Renal cortex interstitium (tissue), 11 donors: ENCODE measurements around the gene TPRA1. TPM values are rescaled to one million over a fixed set of nuclear protein-coding genes. Genes with fewer than 3 reads are reported as not detected.

Experiments used
- DNase-seq, 11 donors: peaks; one replicate each; pipeline ENCODE4 v3.0.0-alpha.2; 2013; ENCODE audit warnings: low read depth in 9 of 11, low spot score in 4 of 11; ENCODE audit errors: extremely low read depth in 1 of 11
- polyA plus RNA-seq, 3 donors: library from polyadenylated mRNA; unstranded; fragments of 120-200 nt; gene quantifications; one replicate each; pipeline ENCODE4 v1.2.1, GENCODE V29; 2013; ENCODE audit not compliant: insufficient read length in 3 of 3

TPRA1 gene
- polyA plus RNA-seq, 3 donors: 31.3 to 38.2 (median 36.8) TPM

DNA sequence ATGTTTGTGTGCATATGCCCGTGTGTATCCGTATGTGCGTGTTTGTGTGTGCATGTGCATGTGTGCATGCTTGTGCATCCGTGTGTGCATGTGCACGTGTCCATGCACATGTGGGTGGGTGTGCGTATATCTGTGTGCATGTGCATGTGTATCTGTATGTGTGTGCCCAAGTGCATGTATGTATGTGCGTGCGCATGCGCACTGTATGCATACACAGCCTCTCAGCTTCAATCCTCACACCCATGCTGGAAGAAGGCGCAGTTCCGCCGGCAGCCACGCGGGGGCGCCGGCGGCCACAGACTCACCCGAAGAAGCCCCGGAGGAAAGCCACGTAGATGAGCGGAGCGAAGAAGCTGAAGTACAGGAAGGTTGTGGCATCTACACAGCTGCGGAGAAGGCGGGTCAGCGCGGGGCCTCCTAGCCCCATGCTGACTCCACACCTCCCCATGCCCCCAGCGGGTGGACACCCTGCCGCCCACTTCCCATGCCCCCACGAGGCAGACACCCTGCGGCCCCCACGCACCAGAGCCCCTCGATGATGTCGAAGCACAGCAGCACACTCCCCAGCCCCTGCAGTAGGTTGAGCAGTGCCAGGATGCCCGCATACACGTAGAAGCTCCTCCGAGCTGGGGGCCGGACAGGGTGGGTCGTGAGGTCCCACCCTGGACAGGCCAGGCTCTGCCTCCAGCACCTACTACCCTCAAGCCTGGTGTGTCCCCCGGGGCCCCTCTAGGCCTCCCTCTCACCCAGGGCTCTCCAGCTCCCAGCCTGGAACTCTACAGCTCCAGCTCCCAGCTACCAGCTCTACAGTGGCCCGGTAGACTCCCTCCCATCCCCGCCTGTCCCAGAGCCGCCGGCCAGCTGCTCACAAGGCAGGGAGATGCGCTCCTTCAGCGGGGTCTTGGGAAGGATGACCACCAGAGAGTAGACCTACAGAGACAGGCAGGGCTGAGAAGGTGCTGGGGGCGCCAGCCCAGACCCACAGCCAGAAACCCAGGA lies 15.4 kb downstream of the TPRA1 start:
- peak; percentile 57 to 85 (median 82) for DNase-seq

DNA sequence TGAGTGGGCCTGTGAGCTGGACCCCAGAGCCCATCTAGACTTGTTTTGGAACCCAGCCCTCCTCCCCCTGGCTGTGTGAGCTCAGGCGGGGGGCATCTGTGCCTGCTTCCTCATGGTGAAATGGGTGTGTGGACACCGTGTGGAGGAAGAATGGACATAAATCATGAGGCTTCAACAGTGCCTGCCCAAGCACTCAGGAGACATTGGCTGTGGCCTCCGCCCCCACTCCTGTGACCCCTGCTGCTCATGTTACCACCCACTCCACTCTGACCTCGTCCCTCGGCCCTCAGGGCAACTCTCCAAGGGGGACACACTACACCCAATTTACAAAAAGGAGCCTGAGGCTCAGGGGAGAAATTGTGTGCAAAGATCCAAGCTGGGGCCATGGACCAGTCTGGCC lies 16.6 kb downstream of the TPRA1 start:
- DNase-seq: no peak

DNA sequence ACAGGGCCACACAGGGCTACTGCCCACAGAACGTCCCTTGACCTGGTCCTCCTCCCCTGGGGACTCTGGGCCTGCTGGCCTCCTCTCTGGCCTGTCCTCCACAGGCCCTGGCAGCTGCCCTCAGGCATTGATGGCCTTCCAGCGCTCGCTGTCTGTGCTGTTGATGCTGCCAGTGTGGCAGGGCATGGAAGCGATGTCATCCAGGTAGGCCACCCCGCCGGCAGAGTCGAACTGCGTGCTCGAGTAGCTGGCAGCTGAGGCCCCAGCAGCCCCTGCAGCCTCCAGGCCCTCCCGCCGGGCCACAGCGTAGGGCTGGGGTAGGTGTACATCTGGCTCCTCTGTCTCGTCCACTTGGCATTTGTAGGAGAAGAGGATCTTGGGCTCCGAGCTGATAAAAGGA lies 17.1 kb downstream of the TPRA1 start:
- DNase-seq: no peak

DNA sequence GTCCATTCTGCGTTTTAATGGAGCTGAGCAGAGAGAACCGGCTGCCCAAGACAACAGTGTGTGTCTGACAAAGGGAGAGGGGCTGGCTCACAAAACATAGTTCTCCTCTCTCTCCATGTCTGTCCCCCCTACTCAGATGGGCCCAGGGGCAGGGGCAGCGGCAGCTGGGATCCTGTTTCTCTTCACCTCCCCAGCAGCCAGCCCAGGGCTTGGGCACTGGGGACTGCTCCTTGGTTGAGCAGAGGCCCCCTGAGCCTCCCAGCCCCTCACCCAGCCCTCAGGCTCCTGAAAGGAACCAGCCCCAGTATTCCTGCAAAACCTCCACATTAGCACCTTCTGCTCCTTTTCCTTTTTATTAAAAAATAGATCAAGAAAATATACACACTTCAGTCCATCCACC lies 17.8 kb downstream of the TPRA1 start:
- no peak for DNase-seq

DNA sequence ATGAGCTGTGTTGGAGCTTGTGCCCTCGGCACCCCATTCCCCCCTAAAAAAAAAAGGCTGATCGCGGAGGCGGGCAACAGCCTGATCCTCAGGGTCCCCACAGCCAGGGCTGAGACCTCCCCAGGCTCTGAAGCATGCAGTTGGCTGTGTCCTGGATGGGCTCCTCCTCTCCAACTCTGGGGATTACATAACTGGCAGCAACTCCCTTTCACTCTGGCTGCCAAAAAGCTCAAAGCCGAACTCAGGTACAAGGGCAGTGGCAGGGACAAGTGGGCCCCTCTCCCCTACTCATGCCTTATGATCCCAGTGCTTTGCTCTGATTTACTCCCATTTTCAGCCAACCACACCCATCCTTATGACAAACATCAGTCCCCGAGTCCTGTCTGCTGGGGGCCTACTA lies 18.3 kb downstream of the TPRA1 start:
- no peak for DNase-seq

DNA sequence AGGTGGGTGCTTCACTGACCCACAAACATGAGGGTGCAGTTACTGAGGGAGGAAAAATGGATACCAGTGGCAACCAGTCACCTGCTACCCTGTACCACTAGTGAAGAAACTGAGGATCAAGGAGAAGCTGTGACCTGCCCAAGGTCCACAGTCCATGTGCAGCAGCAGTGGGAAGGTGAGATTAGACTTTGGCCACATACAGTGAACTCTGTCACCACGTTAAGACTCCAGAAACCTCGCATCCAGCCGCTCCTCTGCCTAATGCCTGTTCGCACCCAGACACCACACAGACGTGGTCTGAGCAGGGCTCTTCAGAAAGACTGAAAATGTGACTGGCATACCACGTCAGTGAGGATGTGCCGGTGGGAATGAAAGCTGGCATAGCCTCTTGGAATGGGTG lies 20.0 kb downstream of the TPRA1 start:
- no peak for DNase-seq

DNA sequence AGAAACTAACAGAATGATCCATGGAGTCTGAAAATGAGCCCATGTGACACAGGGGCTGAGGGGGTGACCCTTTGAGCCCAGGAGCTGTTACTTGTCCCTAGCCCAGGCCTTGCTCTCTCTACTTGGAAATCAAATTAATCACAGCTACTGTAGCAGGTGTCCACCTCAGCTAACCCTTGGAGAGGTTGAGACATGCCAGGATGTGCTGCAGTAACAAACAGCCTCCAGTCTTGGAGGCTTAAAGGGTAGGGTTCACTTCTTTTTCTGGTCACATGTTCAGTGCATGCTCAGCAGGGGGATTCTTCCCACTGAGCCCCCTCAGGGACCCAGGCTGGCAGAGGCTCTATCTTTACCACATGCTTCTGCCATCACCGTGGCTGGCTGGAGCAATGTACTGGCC lies 21.4 kb downstream of the TPRA1 start:
- no peak for DNase-seq

DNA sequence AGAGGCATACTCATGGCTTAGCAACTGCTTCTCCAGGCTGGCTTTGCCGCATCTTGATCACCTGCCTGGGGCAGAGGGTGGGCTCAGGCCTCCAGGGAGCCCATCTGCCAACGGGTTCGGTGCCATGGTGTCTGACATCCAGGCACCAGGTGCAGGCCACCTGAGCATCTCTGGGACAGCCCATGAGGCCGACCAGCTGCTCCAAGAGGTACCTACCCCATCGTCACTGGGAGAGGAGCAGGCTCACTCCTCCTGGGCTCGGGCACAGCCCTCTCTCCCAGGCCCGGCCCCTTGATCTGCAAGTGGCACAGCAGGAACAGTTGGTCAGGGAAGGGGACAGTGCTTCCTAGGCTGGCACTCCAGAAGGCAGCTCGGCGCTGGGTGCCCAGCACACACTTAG lies 21.9 kb downstream of the TPRA1 start:
- DNase-seq: no peak

DNA sequence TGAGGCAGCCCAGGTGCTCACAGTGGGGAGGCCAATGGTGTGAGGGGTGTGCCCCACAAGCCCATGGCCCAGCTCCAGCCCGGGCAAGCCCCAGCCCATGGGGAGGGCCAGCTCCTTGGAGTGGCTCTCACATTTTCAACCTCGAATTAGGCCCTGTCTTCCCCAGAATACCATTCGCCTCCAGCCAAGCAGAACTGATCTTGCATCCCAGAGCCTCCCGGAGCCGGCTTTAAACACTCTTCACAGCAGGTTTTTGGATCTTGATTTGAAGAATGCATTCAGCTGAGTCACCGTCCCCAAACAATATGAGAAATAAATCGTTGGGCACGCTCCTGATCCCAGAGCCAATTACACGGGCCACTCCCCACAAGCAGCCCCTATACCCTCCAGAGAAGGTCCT lies 23.7 kb downstream of the TPRA1 start:
- DNase-seq: no peak

DNA sequence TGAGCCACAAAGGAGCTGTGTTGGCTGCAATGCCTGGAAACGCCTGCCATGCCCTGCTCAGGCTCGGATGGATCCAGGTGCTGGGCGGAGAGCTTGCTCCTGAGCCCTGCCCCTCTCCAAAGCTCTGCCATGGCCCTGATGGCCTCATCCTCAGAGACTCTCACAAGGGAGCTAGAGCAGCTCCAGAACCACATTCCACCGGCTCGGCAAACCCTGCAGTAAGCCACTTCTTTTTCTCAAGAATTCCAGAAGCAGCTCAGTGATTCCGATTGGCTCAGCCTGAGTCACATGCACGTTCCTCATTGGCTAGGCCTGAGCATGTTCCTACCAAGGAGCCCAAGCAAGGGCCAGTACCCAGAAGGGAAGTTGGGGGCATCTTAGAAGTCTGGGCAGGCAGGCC lies 24.8 kb downstream of the TPRA1 start:
- DNase-seq: no peak

DNA sequence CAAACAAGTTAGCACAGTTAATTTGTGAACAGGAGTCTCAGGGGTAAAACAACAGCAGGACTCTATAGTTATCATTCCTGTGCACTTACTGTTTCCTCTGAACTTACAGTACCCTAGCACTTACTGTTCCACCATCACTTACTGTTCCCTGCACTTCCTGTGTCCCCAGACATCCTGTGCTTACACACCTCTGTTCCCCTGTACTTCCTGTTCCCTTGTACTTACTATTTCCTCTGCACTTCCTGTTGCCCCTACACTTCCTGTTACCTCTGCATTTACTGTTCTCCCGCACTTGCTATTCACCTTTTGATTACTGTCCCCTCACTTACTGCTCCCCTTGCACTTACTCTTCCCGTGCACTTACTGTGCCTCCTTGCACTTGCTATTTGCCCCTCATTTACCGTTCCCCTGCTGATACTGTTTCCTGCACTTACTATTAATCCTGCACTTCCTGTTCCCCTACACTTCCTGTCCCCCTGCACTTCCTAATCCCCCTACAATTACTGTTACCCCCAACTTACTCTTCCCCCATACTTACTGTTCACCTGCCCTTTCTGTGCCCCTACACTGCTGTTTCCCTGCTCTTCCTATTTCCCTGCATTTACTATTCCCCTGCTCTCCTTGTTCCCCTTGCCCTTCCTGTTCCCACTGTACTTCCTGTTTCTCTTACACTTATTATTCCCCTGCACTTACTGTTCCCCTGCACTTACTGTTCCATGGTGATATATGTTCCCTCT lies 30.3 kb downstream of the TPRA1 start:
- DNase-seq: no peak

DNA sequence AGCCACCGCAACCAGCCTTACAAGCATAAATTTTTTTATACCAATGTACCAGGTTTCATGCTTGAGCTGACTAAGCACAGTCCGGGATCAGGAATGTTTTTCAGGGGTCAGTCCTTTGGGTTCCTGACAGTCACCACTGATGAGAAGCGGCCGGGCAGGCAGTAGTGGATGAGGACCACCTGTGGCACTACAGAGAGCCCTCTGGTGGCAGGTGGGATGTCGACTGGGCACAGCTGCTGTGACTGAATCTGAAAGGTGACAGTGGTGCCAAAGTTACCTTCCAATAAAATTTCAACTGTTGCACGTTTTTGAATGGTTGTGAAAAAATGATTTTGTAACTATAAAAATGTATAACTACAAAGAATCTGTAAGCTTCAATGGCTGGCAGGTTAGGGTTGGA lies 34.0 kb downstream of the TPRA1 start:
- DNase-seq: no peak

DNA sequence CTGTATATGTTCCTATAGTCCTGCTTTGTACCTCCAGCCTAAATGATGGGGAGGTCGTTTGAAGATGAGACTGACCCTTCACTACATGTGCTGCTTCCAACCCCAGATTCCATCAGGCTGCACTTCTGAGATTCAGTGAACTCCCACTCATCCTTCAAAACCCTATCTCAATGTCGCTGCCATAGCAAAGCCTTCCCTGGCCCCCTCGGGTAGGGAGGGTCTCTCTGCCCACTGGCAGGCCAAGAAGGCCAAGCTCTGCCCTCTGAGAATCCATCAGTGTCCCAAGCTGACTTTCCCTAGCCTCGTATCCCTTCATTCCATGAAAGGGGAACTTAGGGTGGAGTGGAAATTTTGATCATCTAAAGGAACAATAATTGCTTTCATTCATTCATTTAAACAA lies 35.4 kb downstream of the TPRA1 start:
- DNase-seq: no peak

DNA sequence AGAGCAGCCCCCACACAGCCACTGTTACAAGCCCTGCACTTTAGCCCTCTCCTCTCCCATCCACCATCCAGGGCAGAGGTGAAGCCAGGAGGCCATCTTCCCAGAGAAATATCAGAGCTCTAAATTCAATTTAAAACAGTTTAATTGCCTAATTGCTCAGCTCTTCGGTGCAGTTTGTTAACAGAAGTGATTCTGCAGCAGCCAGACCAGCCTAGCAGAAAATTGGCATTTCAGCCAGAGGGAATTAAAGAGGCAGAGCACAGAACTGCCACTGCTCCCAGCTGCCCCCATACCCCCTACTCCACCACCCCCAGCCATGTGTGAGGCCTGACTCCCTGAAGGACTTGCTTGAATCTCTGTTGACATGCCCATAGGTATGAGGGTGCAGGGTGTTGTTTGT lies 38.5 kb downstream of the TPRA1 start:
- no peak for DNase-seq

DNA sequence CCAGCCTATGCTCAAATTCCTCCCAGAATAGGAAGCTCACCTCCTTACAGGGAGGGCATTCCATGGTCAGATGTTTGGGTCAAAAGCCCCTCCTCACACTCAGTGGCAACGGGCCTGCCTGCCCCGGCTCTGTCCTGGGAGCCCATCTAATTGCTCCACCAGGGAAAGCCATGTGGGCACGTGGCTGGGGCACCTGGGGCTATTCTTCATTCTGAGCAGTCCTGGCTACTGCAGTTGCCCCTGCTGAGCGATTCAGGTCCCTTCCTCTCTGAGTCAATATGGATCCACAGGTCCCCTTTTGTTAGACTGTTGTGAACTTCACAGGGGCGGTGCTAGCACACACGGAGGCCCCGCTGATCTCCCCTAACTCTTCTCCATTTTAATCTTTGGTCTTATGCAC lies 39.4 kb downstream of the TPRA1 start:
- DNase-seq: no peak

DNA sequence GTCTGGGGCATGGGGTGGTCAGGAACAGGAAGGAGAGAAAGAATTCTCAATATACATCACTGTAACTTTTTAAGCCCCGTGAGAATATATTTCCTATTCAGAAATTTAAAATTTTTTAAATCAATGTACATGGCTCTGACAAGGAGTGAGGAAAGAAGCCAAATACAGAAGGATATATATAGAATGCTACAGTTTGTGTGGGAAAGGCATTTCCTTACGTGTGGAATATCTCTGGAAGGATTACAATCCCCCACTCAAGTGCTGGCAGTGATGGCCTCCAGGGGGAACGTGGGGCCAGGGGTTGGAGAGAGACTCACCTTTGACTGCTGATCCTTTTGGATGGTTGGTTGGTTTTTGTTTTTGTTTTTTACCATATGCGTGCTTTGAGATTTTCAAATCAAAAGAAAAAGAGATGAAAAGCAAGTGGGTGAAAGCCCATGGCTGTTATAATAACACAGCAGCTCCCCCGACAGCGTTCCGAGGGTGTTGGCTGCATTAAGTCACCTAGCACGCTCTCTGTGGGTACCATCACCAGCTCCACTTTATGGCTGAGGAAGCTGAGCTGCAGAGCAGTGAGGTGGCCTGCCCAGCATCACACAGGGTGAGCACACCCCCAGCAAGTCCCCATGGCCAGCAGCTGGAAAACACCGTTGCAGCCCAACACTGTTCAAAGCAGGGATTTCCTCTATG lies 39.9 kb downstream of the TPRA1 start:
- DNase-seq: no peak

DNA sequence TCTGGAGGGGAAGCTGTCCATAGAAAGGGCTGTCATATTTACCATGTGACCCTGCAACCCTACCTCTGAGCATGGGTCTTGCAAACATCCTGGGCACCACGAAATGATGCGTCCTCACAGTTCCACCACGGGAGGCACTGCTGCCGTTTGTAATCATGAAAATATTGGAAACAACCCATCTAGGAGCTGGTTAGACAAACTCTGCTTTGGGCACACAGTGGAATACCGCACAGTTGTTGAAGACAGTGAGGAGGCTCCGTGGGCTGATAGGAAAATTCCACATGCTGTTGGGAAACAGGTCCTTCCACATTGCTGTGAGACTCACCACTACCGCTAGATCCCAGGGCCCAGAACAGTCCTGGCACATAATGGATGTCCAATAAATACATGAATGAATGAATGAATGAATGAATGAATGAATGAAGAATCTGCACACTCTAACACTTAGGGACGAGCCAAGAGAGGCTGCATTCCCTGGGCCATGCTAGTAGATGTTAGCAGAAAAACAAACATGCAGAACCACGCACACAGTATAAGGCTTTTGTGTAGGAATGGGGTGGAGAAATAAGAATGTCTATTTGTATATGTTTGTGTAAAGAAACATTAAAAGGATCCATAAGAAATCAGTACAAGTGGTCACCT lies 40.6 kb downstream of the TPRA1 start:
- DNase-seq: no peak

DNA sequence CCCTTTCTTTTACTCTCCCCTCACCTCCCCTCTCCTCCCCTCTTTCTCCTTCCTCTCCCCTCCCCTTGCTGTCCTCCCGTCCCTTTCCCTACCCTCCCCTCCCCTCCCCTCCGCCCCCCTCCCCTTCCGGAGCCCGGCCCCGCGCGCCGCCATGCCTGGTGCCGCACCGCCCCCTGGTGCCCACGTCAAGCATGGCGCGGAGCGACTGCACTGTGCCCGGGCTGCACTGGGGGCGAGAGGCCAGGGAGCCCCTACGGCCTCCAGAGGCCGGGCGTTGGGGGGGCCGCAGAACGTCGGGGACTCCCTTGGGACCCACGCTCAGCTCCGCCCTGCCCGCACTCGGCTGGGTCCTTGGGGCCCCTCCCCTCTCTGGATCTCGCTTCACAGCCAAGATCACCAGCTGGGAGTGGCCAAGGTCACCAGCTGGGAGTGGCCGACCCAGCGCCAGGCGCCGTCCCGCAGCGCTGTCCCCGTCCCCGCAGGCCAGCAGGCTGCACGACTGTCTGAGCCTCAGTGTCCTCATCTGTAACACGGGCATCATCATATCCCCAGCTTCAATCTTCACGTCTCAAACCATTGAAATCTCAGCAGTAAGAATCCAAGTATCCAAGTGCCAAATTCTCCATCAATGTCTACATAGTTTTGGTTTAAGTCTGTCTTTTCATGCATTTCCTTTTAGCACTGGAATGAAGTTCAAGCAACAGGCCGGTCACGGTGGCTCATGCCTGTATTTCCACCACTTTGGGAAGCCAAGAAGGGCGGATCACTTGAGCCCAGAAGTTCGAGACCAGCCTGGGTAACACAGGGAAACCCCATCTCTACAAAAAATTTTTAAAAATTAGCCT lies 42.5 kb downstream of the TPRA1 start:
- DNase-seq: peak in 9 of 11 donors; percentile 30 to 71 (median 58)
